DLD1 (cell line): Measurements from ENCODE around the gene UBQLN4.

Source experiments
- in situ Hi-C: cut with HindIII; loops from 2 replicates; pipeline ENCODE4 v1.10.0; 2017; ENCODE audit warnings: low sequenced_read_pairs

UBQLN4 gene

DNA sequence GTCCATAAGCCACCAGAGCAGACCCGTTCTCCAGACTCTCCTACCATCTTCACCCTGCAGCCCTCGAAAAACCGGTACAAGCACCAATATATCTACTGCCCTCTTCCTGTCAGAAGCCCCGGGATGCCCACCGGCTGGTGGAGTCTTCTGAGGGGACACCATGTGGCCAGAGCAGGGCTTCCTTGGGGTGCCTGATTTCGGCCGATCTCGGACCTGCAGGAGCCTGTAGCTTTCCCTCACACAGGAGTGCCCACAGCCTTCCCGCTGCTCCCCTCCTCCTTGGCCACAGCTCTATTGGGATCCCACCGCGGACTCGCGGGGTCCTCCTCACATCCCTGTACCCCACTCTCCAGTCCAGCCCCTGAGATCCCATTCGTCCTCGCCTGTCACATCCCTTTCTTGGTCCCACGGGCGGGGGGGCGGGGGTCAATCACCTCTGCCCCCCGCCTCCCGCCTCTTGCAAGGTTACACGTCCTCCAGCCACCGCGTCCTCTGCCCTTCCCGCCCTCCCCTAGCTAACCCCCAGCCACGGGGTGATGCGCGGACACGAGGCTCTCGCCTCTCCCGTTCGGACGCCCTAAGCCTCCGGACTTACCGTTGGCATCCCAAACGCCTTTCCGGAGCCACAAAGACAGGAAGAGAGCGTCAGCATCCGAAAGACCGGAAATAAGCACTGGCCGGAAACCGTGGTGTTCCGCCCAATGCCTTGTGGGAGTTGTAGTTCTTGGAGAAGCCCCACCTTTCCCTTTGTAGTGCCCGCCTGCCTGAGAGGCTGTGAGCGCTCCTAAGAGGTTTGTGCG lies 33.1 kb downstream of the UBQLN4 start, which contains the start of gene SSR2:
Gene SSR2 (minus strand): TSS at position 659 of the 800 bp plus-strand sequence. CDS start 784 bp downstream, outside the sequence.
- in situ Hi-C loops: no loop called here

DNA sequence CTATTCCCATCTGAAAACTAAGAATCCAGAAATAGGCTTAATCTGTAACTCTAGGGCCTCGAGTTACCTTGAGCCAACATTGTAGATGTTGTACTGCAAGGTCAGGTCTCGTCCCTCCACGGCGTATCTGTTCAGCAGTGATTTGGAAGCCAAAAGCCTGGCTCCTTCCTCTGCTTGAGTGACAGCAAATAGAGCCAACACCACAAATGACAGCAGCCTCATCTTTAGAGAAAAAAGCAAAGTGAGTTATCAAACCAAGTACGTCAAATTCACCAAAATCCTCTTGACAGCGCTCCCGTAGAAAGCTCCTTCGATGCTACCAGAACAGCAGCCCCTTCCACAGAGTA lies 33.7 kb downstream of the UBQLN4 start:
- in situ Hi-C loops: no loop called here

DNA sequence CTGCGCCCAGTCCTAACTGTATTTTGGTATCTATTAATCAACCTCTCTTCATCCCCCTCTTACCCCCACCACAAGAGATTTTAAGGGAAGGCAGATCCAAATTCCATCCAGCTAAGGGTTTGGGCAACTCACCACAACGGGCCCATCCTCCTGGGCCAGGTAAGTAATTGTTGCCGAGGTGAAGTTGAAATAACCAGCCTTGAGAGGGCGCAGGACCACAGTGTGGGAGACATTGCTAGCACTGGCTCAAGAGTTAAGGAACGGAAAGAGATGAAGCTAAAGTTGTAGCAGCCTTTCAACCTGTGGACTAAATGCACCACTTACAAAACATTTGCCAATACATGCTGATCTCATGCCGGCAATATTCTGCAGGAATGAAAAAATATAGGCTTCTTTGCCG lies 38.8 kb downstream of the UBQLN4 start:
- in situ Hi-C loops: no loop called here

DNA sequence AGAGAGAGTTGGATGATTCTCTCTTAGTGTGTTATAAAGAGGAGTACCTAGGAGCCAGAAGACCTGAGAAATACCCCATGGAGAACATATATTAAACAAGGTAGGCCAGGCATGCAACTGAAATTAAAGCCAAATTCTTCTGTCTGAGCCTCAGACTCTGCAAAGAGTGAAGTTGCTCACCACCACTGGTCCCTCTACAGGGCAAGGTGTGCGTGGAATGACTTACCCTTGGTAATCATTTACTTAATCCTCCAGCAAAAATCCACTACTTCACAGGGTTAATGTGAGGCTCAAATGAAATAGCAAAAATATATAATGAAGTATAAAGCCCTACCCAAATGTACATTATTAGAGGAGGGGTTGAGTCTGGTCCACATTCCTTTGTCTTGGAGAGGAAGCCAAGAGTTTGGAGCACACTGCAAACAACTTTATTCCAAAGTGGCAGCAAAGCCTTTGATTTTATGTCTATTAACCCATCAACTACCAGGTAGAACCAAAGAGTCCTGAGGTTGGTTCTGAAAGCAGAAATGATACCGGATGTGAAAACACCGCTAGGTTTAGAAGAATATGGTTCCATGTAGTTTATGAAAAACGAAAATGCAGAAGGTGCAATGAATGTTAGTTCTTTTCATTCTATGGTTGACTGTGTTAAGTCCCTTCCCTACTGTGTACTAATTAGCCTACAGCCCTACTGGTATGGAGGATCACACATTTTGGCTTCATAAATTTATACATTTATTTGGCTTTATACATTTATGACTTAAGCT lies 41.4 kb downstream of the UBQLN4 start:
- in situ Hi-C loops: no loop called here

DNA sequence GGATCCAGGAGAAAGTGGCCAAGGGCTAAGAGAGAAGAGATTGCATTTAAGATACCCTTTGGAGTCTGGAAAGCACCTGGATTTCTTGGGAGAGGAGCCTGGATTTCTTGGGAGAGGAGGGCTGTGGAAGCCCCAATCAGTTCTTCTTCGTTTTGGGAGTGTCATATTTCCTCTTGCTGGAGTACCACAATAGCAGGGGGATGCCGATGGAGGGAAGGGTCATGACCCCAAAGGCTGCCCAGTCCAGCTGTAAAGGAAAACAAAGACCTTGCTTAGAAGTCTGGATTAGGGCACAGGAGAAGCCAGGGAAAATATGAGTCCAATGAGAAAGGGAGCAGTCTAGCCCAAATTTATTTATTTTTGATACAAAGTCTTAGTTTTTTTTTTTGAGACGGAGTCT lies 44.2 kb downstream of the UBQLN4 start:
- in situ Hi-C loops: no loop called here

DNA sequence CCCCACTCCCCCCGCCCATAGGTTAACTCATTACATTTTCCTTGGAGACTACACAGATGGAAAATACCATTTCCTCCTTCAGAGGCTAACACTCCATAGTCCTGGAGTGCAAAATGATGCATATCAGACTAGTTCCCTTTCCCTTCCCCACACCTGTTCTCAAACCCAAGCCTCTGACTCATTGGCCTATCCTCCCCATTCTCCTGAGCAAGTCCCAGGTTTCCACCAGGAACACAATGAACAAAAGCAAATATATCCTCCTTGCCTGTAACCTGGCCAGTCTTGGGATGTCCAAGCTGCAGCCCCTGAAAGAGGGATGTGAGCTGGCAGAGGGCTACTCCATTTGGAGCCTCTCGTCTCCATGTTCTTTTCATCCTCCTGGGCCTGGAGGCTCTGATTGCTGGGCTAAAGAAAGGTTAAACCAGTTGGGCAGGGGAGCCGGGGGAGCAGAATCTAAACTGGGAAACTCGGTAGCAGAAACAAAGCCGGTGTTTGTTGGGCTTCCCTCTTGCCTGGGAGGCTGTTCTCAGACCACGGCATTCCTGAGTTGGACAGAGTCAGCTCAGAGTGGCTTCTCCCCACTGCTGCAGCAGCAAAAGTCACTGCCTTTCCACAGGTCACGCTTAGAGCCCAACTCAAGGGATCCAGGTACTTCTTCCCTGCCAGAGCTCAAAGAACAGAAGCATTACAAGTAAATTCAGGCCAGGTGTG lies 46.8 kb downstream of the UBQLN4 start:
- in situ Hi-C loops: no loop called here

DNA sequence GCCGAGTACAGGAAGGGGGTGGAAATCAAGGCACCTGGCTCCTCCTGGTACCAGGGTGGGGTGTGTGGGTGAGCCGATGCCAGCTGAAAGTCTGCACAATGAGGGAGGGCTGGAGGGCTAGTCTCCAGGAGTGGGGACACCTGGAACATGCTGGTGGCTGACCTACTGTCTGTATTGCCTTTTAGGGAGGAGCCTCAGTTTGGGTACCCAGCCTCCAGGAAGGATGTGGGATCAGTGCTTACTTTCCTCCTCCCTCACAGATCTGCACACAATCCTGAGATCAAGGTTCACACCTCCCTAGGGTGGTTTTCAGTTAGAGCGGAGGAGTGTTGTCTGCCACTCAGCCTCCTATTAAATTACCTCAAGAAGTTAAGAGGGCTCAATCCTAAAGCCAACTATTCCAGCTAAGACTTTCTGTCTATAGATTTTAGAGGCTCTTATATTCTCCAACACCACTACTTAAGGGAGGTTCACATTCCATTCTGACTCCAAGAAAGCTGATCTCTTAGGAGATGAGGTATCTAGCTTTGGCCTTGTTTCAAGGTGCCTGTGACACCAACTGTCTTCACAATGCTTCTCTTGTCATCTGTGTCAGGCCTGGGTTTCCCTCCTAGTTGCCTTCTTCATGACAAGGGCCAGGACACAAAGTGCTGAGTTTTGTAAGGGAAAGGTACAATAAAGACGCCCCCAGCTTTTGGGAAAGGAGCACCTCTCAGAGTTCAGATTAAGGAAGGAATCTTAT lies 48.6 kb downstream of the UBQLN4 start:
- in situ Hi-C loops: no loop called here

DNA sequence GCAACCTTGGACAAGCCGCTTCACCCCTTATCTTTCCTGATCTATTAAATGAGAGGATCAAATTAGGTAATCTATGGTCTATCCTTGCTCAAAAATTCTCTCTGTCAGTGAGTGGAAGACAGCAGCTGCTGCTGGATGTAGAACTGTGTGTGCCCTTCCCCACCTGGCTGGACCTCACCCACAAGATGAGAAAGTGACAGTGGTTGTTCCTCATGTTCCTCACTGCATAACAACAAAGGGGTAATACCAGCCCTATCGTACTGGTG lies 49.7 kb downstream of the UBQLN4 start:
- in situ Hi-C loops: no loop called here

DNA sequence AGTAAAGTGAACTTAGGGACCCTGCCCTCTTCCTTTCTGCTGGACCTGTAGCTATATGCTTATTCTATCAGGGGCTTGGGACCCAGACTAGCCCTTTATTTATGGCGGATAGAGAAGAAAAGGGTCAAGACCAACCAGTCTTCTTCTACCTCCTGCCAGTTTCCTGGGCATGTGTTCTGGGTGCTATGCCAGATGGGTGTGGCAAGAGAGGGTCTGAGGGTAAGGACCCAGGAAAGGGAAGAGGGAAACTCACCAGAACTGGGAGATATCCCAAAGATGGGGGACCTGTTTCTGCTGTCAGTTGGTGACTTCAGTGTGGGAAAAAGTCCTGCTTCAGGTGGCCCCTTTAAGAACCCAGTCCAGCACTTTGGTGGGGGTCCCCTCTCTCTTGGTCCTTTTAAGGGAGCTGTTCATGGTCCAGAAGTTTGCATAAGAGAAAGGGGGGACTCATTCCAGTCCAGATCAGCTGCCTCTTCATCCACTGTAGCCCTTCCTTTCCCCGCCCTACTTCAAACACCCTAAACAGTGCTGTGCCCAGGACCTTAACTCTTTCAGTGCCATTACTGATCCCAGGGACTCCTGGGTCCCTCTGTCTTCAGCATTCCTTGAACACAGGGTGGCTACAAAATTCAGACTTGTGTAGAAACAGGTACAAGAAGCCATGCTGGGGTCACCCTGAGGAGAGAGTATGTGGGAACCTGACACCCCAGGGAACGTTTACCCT lies 51.2 kb downstream of the UBQLN4 start:
- in situ Hi-C loops: no loop called here

DNA sequence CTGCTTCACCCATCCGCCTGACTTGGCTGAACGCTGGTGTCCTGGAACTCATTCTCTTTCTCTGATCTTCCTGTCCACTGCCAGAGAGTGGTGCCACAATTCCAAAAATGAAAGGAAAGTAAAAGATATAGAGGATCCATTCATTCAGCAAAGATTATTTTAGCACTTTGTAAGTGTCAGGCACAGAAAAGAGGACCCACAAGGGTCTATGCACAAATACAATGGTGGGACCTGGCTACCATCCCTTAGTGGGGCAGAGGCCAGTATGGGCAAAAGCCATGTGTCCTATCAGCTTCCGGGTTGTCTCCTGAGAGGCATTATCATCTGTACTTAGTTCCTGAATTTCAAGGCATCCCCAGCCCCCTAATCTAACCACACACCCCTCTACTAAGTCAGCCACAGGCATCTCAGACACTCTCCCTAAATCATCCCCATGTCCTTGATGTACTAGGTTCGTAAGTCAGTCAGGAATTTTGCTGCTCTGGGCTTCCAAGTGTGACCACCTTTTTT lies 51.9 kb downstream of the UBQLN4 start:
- in situ Hi-C loops: no loop called here

DNA sequence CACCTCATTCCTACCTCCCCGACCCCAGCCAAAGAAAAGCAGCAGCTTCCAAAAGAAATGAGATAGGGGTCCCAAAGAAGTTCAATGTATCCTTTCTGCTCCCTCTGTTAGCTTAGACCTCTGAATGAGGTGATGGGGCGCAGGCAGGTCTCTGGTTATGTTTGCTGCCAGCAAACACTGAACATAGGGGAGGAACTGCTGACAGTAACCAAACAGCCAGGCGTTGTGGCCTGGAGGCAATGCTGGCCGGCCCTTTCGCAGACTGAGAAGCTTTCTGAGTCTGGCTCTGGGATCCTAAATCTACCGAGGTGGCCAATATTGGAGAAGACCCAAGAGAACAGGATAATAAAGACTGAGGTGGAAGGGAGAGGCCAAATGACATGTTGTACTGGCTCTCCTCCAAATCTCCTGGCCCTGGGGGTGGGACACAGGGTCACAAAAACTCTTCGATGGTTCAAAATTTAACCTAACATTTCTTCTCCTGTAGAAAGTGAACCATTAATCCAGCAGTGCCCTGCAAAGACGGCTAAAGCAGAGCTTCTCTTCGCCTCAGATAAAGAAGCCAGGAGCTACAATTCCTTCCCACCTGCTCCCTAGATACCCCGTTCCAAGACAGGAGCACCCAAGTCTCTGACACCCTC lies 52.5 kb downstream of the UBQLN4 start:
- in situ Hi-C loops: no loop called here

DNA sequence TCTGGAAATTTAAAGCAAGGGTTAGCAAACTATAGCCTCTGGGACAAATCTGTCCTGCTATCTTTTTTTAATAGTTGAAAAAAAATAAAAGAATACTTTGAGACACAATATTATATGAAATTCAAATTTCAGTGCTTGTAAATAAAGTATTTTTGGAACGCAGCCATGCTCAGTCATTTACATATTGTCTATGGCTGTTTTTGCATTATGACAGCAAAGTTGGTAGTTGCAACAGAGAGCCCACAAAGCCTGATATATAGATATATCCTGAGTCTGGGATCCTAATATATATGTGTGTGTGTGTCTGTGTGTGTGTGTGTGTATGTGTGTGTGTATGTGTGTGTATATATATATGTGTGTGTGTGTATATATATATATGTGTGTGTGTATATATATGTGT lies 53.6 kb downstream of the UBQLN4 start:
- in situ Hi-C loops: no loop called here

DNA sequence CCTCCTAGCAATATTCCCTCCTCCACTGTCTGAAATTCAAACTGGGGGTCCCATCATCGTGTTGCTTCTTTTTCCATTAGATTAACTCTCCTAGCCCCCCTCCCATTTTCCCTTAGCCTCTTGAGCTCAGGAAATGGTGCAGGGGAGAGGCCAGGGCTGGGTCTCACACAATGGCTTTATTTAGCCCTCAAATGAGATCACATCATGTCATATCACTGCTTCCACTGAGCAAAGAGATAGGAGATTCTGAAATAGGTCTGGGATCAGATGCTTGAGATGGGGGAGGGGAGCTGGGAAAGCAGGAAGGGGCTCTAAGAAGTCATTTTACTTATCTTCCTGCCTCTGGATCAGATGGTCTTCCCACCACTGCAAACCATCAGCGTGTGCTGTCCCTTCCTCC lies 57.4 kb downstream of the UBQLN4 start:
- in situ Hi-C loops: no loop called here

DNA sequence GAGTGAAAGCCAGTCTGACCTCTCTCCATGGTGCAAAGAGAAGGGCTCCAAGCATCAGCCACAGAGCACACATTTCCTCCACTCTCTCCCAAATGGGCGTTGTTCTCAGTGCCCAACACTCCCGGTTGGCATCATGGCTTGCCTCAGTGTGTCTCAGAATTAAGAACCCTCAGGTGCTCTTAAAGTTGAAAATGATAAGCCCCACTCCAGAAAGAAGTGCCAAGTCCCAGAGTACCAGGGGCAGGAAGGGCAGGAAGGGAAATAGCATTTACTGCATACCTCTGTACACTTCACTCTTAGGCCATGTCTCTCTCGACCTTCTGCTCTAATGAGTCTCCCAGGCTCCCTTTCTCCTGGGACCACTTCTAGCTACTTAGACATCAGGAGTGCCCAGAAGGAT lies 60.0 kb downstream of the UBQLN4 start:
- in situ Hi-C loops: no loop called here

DNA sequence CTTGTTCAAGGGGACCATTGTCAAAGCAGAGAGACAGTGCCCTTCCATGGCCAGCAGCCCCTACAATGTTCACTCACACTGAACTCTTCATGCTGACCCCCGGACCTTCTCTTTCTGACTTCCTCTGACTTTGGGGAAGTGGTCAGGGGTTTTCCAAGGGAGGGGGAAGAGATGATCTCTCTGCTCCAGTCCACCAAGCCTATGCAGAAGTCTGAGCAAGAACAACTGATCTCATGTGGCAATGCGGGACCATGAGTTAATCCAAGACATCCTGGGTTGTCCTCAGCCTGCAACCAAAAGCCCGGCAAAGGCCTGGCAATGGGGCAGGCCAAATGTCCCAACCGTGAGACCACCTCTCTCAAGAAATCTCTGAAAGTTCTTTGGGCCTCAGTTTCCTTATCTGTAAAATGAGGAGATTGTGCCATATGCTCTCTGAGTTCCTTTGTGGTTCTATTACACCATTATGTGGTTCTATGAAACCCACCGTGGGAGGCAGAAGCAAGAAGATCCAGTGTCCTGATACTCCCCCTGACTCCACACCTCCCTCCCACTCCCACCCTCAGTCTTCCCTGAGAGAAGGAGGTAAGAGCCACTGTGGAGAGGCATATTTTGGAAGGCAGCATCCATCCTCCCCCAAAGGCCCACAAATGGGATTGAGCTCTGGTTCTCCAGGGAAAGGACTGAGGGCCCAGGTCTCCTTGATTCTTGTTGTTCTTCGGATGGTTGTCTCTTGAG lies 63.4 kb downstream of the UBQLN4 start:
- in situ Hi-C loops: no loop called here

DNA sequence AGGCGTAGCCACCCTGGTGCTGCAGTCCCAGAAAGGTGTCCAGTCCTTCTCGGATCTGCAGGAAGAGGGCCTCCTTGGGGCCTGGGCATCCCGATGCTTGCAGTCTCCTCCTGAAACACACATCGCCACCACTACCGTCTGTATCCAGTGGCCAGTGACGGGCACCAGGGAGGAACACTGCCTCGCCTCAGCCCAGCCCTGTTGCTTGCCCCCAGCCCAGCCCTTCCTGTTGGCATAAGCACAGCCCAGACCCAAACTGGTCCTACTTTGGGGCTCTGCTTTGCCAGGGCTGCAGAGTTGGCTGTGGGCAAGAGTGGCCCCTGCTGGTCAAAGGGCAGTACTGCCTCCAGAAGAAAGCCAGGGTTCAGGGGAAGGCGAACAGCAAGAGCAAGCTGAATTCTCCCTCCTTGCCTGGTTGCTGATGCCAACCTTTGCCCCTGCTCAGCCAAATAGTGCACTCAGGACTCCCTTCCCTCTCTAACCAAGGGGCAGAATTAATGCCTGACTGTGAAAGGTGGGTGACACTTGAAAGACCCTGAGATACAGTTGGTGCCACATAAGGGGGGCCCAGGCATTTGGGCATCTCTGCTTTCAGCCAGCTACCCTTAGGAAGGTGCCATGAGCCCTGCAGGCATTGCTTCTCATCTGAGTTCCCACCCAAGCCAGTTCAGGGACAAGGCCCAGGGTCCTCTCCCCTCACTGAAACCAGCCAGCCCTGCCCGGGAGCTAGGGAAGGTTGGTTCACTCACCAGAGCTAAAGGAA lies 64.2 kb downstream of the UBQLN4 start:
- in situ Hi-C loops: no loop called here
